GM12892 (cell line): ENCODE results near the gene KRTAP19-2.

ENCODE experiments used
- POLR2A ChIP-seq: IDR thresholded peaks from 2 replicates; pipeline ENCODE4 v1.6.1; 2011; ENCODE audit warnings: low read depth, low read length, control low read depth
- POLR2AphosphoS5 ChIP-seq: IDR thresholded peaks from 2 replicates; pipeline ENCODE4 v1.6.1; 2011; ENCODE audit warnings: low read depth, low read length, control low read depth
- TAF1 ChIP-seq: IDR thresholded peaks from 2 replicates; pipeline ENCODE4 v1.6.1; 2011; ENCODE audit warnings: low read depth, mild to moderate bottlenecking, control low read depth, low read length, borderline replicate concordance

- TF ChIP-seq POLR2A (no peak), TAF1 (no peak), POLR2AphosphoS5 (no peak)
Measured at GRCh38 chr21:30480145-30480544, 7.1 kb downstream of the KRTAP19-2 start, which contains the start of gene KRTAP19-1.
